GM12878 (cell line): ENCODE measurements around the gene TAPBPL. TPM values are rescaled to one million over a fixed set of nuclear protein-coding genes. Genes with fewer than 3 reads are reported as not detected.
A peak's percentile ranks its signal among the peaks of the same experiment; 100 is the strongest.

Experiments
- ASH2L ChIP-seq: fragments of 300-600, 200-600 bp; sonication (generic); IDR thresholded peaks from 2 replicates; pipeline ENCODE4 v1.6.1; 2017; ENCODE audit warnings: low read depth, mild to moderate bottlenecking, borderline replicate concordance
- CHD1 ChIP-seq: IDR thresholded peaks from 2 replicates; pipeline ENCODE4 v1.6.1; 2012; ENCODE audit warnings: low read depth, low read length, improper control_type of control experiment
- CHD2 ChIP-seq: IDR thresholded peaks from 2 replicates; pipeline ENCODE4 v1.6.1; 2011; ENCODE audit warnings: low read depth, low read length, improper control_type of control experiment, borderline replicate concordance
- ETV6 ChIP-seq, 2 experiments: fragments of 450-650 bp in 1 of 2; IDR thresholded peaks in 1 of 2; conservative IDR thresholded peaks in 1 of 2; 2 replicates each; pipeline ENCODE4 v1.6.1; 2014; ENCODE audit warnings: antibody characterized with exemption in 1 of 2, borderline replicate concordance in 1 of 2, low read depth in 1 of 2, mild to moderate bottlenecking in 1 of 2, moderate library complexity in 1 of 2
- JUNB ChIP-seq: IDR thresholded peaks from 2 replicates; pipeline ENCODE4 v1.6.1; 2016; ENCODE audit warnings: antibody characterized with exemption, mild to moderate bottlenecking
- MTA2 ChIP-seq: fragments of 450-650 bp; IDR thresholded peaks from 2 replicates; pipeline ENCODE4 v1.6.1; 2016; ENCODE audit warnings: low read depth, mild to moderate bottlenecking, moderate library complexity
- POLR2AphosphoS2 ChIP-seq: IDR thresholded peaks from 2 replicates; pipeline ENCODE4 v1.6.1; 2011; ENCODE audit warnings: low read depth, mild to moderate bottlenecking, low read length, improper control_type of control experiment, moderate library complexity
- POLR2AphosphoS5 ChIP-seq: IDR thresholded peaks from 2 replicates; pipeline ENCODE4 v1.6.1; 2011; ENCODE audit warnings: mild to moderate bottlenecking, low read length, inconsistent platforms
- SMARCA5 ChIP-seq: fragments of 450-650 bp; IDR thresholded peaks from 2 replicates; pipeline ENCODE4 v1.6.1; 2017; ENCODE audit warnings: mild to moderate bottlenecking
- SRF ChIP-seq, 2 experiments: IDR thresholded peaks; 2 replicates each; pipeline ENCODE4 v1.6.1; 2011; ENCODE audit warnings: low read depth in 2 of 2, low read length in 2 of 2, mild to moderate bottlenecking in 1 of 2, moderate library complexity in 1 of 2
- TCF7 ChIP-seq: IDR thresholded peaks from 2 replicates; pipeline ENCODE4 v1.6.1; 2014; ENCODE audit warnings: antibody characterized with exemption, borderline replicate concordance
- ZNF207 ChIP-seq: fragments of 450-650 bp; IDR thresholded peaks from 2 replicates; pipeline ENCODE4 v1.6.1; 2014; ENCODE audit warnings: antibody characterized with exemption, mild to moderate bottlenecking, borderline replicate concordance
- polyA plus RNA-seq, 11 experiments: library from polyadenylated mRNA; depleted of rRNA in 4 of 11; unstranded in 6 of 11; stranded (reverse) in 5 of 11; fragments of >200 nt; fragmentation: Nextera tagmentation in 4 of 11; fragmentation: Illumina TruSeq in 1 of 11; extraction: Ambion mirVana in 4 of 11; extraction: Trizol in 1 of 11; gene quantifications; 1 replicate in 1 of 11; 2 replicates in 10 of 11; pipeline versions ENCODE4 v1.2.1 to v1.2.3, GENCODE V29; 2011 to 2016; ENCODE audit warnings: inconsistent platforms in 2 of 11, missing spikeins in 2 of 11, low read depth in 1 of 11
- total RNA-seq, 4 experiments: library from RNA; depleted of rRNA in 3 of 4; stranded (reverse); fragments of >200 nt in 3 of 4; fragmentation: Illumina TruSeq in 1 of 4; extraction: Trizol in 1 of 4; gene quantifications; 2 replicates each; pipeline versions ENCODE4 v1.2.1 to v1.2.3, GENCODE V29; 2013 to 2021
- TF ChIP-seq, protein P1 (sequence below): IDR thresholded peaks from 2 replicates; pipeline ENCODE4 v1.6.1; 2011; ENCODE audit warnings: low read depth, mild to moderate bottlenecking, low read length, moderate library complexity, borderline replicate concordance; ENCODE audit errors: extremely low read depth
- TF ChIP-seq, protein P2 (sequence below): fragments of 450-650 bp; IDR thresholded peaks from 2 replicates; pipeline ENCODE4 v1.6.1; 2017; ENCODE audit warnings: antibody characterized with exemption, mild to moderate bottlenecking, moderate library complexity
- TF ChIP-seq, protein P3 (sequence below): IDR thresholded peaks from 2 replicates; pipeline ENCODE4 v1.6.1; 2011; ENCODE audit warnings: borderline replicate concordance, low read depth, mild to moderate bottlenecking, moderate library complexity, low read length; ENCODE audit not compliant: insufficient read depth, poor library complexity, severe bottlenecking
- TF ChIP-seq, protein P4 (sequence below): fragments of 450-650 bp; IDR thresholded peaks from 2 replicates; pipeline ENCODE4 v1.6.1; 2016; ENCODE audit warnings: mild to moderate bottlenecking
- TF ChIP-seq, protein P5 (sequence below): IDR thresholded peaks from 2 replicates; pipeline ENCODE4 v1.6.1; 2012; ENCODE audit warnings: low read length, inconsistent platforms
- TF ChIP-seq, protein P6 (sequence below): IDR thresholded peaks from 2 replicates; pipeline ENCODE4 v1.6.1; 2011; ENCODE audit warnings: mild to moderate bottlenecking, low read depth, low read length, moderate library complexity; ENCODE audit not compliant: insufficient replicate concordance

TAPBPL gene
- total and polyA plus RNA-seq, 10 of the 15 experiments (the other 5 are each of a cell fraction or from before 2014, with no cell fraction given): 12.4 to 45.0 (median 29.9) TPM

DNA sequence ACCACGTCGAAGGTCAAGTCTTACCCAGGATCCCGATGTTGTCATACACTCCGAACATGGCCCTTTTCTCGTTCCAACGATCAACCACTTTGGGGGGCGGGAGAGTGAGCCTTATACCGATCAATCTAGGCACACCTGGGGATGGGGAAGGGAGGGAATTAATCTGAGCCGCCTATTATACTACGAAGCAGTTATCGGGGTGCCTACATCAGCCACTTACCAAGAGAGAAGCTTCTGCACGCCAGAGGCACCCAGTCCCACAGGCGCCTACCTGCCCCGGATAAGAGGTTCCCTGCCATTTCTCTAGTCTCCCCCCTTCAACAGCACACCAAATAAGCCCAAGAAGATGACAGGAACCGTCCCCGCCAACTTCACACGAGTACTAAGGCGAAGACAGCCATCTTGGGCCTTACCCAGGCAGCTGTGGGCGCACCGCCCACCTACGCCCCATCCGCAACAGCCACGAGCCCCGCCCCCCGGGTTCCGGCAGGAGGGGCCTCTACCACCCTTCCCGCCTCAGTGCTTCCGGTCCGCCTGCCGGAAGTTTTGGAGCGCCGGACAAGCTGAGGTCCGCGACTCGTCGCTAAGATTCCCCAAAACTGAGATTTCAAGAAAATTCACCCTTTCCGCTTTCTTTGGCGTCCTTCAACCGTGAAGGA is 41.1 kb downstream of the TAPBPL start, which contains the start of gene MRPL51 (continued):
- TF ChIP-seq ZNF207 (peak; percentile 60; the same call in 1 of the 2 replicates), SRF (IDR thresholded peaks at IDR 0.05; ENCODE audit: low read depth in 2 of 2, low read length in 2 of 2) (peak in 1 of 2 experiments; percentile 24; a peak in 1 of 4 replicates), ETV6 (conservative IDR thresholded peaks at IDR 0.05 in 1 of 2, IDR thresholded peaks at IDR 0.05 in 1 of 2; ENCODE audit: borderline replicate concordance in 1 of 2, low read depth in 1 of 2) (peak in 1 of 2 experiments; percentile 32; a peak in 1 of 4 replicates), ASH2L (no peak), SMARCA5 (no peak), CHD1 (no peak), TCF7 (no peak), POLR2AphosphoS5 (peak; percentile 91), JUNB (no peak), MTA2 (no peak), POLR2AphosphoS2 (peak; percentile 55; the same call in 1 of the 2 replicates), CHD2 (peak; percentile 48; the same call in 1 of the 2 replicates)
- TF ChIP-seq, protein P1, sequence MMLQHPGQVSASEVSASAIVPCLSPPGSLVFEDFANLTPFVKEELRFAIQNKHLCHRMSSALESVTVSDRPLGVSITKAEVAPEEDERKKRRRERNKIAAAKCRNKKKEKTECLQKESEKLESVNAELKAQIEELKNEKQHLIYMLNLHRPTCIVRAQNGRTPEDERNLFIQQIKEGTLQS: no peak
- TF ChIP-seq, protein P2, sequence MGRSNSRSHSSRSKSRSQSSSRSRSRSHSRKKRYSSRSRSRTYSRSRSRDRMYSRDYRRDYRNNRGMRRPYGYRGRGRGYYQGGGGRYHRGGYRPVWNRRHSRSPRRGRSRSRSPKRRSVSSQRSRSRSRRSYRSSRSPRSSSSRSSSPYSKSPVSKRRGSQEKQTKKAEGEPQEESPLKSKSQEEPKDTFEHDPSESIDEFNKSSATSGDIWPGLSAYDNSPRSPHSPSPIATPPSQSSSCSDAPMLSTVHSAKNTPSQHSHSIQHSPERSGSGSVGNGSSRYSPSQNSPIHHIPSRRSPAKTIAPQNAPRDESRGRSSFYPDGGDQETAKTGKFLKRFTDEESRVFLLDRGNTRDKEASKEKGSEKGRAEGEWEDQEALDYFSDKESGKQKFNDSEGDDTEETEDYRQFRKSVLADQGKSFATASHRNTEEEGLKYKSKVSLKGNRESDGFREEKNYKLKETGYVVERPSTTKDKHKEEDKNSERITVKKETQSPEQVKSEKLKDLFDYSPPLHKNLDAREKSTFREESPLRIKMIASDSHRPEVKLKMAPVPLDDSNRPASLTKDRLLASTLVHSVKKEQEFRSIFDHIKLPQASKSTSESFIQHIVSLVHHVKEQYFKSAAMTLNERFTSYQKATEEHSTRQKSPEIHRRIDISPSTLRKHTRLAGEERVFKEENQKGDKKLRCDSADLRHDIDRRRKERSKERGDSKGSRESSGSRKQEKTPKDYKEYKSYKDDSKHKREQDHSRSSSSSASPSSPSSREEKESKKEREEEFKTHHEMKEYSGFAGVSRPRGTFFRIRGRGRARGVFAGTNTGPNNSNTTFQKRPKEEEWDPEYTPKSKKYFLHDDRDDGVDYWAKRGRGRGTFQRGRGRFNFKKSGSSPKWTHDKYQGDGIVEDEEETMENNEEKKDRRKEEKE: no peak
- TF ChIP-seq, protein P3, sequence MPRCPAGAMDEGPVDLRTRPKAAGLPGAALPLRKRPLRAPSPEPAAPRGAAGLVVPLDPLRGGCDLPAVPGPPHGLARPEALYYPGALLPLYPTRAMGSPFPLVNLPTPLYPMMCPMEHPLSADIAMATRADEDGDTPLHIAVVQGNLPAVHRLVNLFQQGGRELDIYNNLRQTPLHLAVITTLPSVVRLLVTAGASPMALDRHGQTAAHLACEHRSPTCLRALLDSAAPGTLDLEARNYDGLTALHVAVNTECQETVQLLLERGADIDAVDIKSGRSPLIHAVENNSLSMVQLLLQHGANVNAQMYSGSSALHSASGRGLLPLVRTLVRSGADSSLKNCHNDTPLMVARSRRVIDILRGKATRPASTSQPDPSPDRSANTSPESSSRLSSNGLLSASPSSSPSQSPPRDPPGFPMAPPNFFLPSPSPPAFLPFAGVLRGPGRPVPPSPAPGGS: no peak
- TF ChIP-seq, protein P4, sequence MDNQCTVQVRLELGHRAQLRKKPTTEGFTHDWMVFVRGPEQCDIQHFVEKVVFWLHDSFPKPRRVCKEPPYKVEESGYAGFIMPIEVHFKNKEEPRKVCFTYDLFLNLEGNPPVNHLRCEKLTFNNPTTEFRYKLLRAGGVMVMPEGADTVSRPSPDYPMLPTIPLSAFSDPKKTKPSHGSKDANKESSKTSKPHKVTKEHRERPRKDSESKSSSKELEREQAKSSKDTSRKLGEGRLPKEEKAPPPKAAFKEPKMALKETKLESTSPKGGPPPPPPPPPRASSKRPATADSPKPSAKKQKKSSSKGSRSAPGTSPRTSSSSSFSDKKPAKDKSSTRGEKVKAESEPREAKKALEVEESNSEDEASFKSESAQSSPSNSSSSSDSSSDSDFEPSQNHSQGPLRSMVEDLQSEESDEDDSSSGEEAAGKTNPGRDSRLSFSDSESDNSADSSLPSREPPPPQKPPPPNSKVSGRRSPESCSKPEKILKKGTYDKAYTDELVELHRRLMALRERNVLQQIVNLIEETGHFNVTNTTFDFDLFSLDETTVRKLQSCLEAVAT: 0 out of 2 replicates have a peak, but pooled peaks have one; percentile 78
- TF ChIP-seq, protein P5, sequence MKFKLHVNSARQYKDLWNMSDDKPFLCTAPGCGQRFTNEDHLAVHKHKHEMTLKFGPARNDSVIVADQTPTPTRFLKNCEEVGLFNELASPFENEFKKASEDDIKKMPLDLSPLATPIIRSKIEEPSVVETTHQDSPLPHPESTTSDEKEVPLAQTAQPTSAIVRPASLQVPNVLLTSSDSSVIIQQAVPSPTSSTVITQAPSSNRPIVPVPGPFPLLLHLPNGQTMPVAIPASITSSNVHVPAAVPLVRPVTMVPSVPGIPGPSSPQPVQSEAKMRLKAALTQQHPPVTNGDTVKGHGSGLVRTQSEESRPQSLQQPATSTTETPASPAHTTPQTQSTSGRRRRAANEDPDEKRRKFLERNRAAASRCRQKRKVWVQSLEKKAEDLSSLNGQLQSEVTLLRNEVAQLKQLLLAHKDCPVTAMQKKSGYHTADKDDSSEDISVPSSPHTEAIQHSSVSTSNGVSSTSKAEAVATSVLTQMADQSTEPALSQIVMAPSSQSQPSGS: 0 out of 2 replicates have a peak, but pooled peaks have one; percentile 49
- TF ChIP-seq, protein P6, sequence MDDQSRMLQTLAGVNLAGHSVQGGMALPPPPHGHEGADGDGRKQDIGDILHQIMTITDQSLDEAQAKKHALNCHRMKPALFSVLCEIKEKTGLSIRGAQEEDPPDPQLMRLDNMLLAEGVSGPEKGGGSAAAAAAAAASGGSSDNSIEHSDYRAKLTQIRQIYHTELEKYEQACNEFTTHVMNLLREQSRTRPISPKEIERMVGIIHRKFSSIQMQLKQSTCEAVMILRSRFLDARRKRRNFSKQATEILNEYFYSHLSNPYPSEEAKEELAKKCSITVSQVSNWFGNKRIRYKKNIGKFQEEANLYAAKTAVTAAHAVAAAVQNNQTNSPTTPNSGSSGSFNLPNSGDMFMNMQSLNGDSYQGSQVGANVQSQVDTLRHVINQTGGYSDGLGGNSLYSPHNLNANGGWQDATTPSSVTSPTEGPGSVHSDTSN: peak; percentile 39
